GM18909 (cell line): Measurements from ENCODE around the gene SPAG8.

Experiments
- ATAC-seq: cut with Tn5 transposase; IDR thresholded peaks from one replicate; pipeline ENCODE4 v1.9.1; 2021; ENCODE audit warnings: mild to moderate bottlenecking; ENCODE audit not compliant: unreplicated experiment, poor library complexity

SPAG8 gene

DNA sequence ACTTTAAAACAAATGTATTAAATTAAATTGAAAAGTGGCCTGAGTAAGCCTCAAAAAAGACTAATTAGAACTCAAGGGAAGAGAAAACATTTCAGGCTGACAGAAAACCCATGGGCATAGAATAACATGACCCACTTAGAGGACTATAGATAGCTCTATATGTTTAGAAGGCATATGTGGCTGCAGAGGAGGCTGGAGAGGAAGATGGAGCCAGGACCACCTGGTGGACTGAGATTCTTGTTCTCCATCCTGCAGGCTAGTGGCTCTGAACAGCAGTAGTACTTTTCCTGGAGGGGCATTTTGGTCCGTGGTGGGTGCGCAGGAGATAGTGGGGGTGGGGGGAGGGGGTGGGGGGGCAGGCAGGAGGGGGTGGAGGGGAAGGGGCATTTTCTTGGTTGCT lies 31.0 kb downstream of the SPAG8 start:
- no peak for ATAC-seq

DNA sequence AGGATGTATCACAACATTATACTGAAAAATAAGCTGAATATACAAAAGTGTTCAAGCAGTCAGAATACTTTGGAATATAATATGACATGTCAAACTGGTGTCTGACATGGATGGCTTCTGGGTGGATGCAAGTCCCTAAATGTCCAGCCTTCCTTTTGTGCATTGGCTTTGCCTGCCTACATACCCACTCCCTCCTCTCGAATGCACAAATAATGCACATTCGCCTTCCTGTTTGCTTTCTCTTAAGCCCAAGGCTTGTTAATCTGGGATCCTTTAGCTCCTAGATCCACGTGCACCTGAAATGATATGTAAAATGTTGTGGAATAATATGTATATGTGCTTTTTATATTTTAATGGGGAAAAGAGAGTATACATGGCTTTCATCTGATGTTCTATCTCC lies 33.6 kb downstream of the SPAG8 start:
- no peak for ATAC-seq

DNA sequence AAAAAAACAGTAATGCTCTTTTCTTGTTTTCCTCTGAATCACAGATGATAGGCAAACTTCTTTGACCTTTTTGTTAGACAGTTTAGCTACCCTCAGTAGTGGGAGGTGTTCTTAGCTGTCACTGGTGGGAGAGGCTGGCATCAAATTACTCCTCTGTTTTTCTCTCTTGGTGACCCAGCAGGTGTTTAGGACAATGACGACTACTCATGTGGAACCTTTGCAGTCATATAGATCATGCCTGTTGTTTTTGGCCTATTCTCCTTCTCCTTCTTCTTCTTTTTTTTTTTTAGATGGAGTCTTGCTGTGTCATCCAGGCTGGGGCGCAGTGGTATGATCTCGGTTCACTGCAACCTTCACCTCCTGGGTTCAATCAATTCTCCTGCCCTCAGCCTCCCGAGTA lies 36.0 kb downstream of the SPAG8 start:
- ATAC-seq, result no peak

DNA sequence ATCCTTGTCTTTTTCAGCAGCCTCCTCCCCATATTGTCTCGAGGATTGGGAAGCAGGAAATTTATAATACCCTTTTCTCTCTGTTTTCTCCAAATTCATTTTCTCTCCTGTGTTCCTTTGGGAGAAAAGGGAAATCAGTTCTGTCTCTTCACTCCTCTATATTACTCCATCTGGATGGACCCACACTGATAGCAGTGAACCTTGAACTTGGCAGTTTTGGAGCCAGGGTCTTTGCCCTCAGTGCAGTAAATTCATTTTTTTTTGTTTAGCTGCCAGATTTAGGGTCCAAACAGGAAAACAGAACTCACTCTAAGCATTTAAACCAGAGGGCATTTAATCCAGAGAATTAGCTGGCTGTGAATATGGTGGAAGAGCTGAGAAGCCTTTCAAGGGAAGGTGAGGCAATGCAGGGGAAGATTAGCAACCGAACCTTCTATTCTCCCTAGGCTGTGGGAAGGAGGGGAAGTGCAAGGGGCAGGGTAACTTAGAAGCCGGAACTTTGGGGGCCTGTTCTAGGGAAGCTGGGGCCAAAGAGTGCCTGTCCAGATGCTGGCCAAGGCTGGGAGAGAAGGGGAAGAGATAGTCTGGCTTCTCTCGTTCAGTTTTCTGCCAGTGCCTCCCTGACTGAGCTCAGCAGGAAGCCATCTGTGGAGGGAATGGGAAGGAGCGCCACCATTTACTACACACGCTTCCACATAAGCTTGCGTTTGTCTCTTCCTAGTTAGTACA lies 37.0 kb downstream of the SPAG8 start:
- ATAC-seq, result no peak

DNA sequence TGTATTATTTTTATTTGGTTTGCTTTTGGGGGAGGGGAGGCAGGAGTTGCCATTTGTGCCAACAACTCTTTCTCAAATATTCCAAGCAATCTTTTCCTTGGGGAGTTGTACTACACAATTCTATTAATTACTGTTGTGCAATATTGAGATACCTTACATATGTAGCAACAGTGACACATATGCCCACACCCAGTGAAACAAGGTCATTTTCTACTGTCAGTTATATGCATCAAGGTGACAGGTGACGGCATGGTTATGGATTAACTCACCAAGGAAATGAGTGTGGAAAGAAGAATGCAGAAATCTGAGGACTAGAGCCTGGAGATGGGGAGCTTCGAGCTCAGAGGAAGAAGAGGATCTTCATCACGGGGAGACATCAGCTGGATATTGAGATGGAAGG lies 40.1 kb downstream of the SPAG8 start:
- ATAC-seq, result no peak

DNA sequence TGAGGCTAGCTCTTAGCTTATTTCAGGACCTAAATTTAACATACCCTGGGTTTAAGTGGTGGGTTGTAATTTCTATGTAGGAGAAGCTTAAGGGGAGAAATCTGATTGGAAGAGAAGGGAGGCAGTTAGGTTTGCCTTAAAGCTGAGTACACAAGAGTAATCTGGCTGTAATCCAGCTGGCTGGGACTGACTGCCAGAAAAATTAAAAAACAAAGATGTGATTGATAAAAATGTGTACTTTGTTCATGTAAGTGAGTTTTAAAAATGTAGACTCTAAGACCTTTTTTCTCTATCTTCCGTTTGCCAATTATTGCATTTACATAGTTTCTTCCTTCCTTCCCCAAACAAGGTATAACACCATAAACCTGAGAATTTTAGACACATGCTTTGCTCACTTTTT lies 40.5 kb downstream of the SPAG8 start:
- no peak for ATAC-seq

DNA sequence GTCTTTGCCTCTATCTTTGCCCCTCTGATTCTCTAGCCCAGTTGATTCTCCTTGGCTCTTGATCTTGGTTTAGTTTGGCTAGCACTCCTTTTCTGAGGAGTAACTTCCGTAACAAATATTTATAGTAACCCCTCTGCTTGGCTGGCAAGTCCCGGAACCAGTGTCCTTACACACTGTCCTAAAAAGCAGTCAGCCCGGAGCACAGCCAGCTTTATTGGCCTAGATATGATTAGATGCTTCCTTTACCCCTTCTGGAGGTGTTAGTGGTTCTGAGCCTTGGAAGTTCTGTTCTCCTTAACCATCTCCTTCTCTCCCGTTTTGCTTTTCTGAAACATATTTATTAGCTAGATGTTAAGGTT lies 41.0 kb downstream of the SPAG8 start:
- ATAC-seq, result no peak

DNA sequence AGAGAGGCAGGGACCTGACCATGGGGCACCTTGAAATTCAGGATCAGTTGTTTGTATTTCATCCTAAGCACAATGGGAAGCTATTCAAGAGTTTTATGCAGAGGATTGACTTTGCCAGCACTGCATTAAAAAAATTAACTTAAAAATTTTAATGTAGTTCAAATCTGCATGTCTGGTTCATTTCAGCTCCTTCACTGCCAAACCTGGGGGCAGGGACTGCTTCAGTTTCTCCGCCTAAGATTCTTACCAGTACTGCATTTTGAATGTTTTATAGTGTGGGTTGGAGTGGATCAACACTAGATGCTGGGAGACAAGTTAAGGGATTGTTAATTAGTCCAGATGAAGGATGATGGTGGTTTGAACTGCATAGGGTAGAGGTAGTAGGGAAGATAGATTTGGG lies 42.3 kb downstream of the SPAG8 start:
- ATAC-seq, result no peak

DNA sequence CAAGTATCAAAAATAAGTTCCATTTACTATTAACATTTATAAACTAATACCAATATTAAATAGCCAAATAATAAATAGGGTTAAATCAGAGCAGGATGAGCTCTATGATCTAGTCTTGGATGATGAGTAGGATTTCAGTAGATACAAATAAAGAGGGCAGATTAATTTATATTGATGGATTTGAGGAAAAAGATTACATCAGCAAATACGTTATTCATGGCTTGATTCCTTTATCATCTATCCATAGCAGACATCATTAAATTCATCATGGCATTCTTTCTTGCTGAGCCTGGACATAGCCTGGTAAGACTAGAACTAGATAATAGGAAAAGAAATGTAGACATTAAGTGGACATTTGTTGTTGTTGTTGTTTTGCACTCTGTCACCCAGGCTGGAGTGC lies 44.6 kb downstream of the SPAG8 start:
- no peak for ATAC-seq

DNA sequence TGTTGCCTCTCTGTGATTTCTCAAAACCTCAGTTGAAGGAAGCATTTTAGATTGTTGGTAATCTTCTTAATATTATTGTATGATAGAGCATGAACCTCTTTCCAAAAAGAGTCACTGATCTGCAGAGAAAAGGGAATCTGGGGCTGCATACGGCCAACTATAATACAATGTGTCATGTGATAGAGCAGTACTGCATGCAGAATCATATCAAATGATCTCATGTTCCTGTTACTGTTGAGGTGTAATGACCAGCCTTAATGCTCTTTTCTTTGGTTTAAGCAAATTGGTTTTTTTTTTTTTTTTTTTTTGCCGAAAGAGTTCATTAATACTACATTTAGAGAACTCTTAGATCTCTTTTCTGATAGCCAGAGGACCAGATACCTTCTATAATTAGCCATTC lies 45.1 kb downstream of the SPAG8 start:
- ATAC-seq, result no peak

DNA sequence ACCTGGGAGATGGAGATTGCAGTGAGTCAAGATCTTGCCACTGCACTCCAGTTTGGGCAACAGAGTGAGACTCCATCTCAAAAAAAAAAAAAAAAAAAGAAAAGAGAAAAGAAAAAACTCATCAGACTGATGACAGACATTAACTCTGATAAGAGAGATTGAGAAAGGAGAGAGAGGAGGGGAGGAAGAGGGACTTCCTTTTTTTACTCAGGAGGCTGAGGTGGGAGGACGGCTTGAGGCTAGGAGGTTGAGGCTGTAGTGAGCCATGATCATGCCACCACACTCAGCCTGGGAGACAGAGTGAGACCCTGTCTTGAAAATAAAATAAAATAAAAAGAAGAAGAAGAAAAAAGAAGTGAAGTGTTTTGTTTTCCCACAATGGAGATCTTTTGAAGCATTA lies 48.3 kb downstream of the SPAG8 start:
- ATAC-seq, result no peak

DNA sequence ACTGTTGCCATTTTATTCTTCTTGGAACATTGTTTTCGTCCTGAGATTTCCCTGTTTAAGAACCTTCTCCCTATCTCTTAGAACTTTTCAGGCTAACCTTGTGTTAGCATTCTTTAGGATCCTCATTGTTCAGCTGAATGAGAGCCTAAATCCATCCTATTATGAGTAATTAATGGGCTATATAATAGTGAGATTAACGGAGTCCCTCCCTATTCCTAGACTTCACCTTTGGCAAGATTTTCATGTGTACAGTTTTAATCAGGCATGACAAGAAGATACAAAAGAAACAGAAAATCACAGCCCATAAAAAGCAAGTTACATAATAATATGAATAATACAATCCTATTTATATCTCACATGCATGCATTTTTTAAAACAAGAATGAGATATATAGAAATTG lies 48.9 kb downstream of the SPAG8 start:
- ATAC-seq, result no peak

DNA sequence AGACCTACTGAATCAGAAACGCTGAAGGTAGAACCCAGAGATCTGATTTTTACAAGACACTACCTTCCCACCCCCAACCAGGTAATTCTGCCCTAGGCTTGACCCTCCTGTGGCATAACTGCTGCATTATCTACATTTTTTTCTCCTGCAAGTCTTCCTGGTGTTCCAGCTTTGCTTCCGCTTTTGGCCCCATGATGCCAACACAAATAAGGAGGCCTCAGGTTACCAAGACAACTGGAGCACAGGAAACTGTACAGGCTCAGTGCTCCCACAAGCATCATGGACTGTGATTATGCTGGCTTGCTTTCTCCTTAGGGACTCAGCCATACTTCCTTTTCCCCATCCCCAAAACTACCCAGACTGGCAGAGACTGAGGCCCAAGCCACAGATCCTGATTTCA lies 51.4 kb downstream of the SPAG8 start:
- ATAC-seq, result no peak

DNA sequence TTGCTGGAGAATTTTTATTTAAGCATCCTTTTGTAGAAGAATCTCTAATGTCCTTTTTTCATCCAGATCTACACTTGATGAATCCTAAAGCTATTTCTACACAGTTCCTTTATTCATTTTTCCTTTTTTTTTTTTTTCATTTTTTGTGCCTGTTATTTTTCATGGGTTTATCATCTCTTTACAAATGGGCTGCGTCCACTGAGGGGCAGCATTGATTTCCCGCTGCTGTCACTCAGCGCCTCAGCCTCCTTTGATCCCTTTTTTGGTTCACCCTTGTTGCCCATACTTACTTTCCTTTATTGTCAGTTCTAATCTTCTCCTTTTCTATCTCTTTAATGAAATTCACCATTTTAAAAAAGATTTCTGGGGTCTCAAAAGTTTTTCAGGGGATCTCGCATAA lies 52.3 kb downstream of the SPAG8 start:
- no peak for ATAC-seq
